SIG-M5 (cell line): ENCODE measurements around the gene TACC2.

Experiments
- DNase-seq: peaks from one replicate; lab custom pipeline; 2025; lab: John Stamatoyannopoulos, UW

The TACC2 gene

GRCh38 chr10:122030200-122030552 is 41.2 kb downstream of the TACC2 start:
- DNase-seq, result no peak

- no peak for DNase-seq
Measured at GRCh38 chr10:122033224-122033926, 44.4 kb downstream of the TACC2 start.

- DNase-seq, result no peak
Measured at GRCh38 chr10:122034149-122034756, 45.3 kb downstream of the TACC2 start.

GRCh38 chr10:122040786-122041185 is 51.8 kb downstream of the TACC2 start:
- no peak for DNase-seq

- DNase-seq, result no peak
Measured at GRCh38 chr10:122042836-122043235, 53.9 kb downstream of the TACC2 start.

- no peak for DNase-seq
Measured at GRCh38 chr10:122044045-122044661, 55.2 kb downstream of the TACC2 start.

GRCh38 chr10:122044713-122045112 is 55.8 kb downstream of the TACC2 start:
- no peak for DNase-seq

- no peak for DNase-seq
Measured at GRCh38 chr10:122045212-122045611, 56.2 kb downstream of the TACC2 start.

- no peak for DNase-seq
Measured at GRCh38 chr10:122047560-122047959, 58.6 kb downstream of the TACC2 start.

- DNase-seq, result no peak
Measured at GRCh38 chr10:122049076-122049475, 60.1 kb downstream of the TACC2 start.

GRCh38 chr10:122050311-122050710 is 61.3 kb downstream of the TACC2 start:
- no peak for DNase-seq

GRCh38 chr10:122050811-122051210 is 61.8 kb downstream of the TACC2 start:
- no peak for DNase-seq

- no peak for DNase-seq
Measured at GRCh38 chr10:122051609-122052385, 62.8 kb downstream of the TACC2 start.

- no peak for DNase-seq
Measured at GRCh38 chr10:122052701-122053100, 63.7 kb downstream of the TACC2 start.

GRCh38 chr10:122053314-122053713 is 64.4 kb downstream of the TACC2 start:
- no peak for DNase-seq

GRCh38 chr10:122054048-122055025 is 65.4 kb downstream of the TACC2 start:
- no peak for DNase-seq

- no peak for DNase-seq
Measured at GRCh38 chr10:122055252-122055651, 66.3 kb downstream of the TACC2 start.

- no peak for DNase-seq
Measured at GRCh38 chr10:122056431-122057094, 67.6 kb downstream of the TACC2 start.

GRCh38 chr10:122057841-122058413 is 69.0 kb downstream of the TACC2 start:
- DNase-seq, result no peak

- no peak for DNase-seq
Measured at GRCh38 chr10:122060250-122060649, 71.3 kb downstream of the TACC2 start.
